H1 (cell line): ENCODE measurements around the gene THOC7. TPM values are rescaled to one million over a fixed set of nuclear protein-coding genes. Genes with fewer than 3 reads are reported as not detected.

ENCODE experiments used
- CTCF ChIA-PET: fragments of 300-600 bp; sonication (Branson Sonifier 250); formaldehyde crosslinking; loops from one replicate; lab custom pipeline; 2021; ENCODE audit not compliant: partially characterized antibody; lab: Charles Lee
- POLR2A ChIA-PET: fragments of 300-600 bp; sonication (Branson Sonifier 250); formaldehyde crosslinking; loops from one replicate; lab custom pipeline; 2021; ENCODE audit warnings: inconsistent platforms; ENCODE audit not compliant: partially characterized antibody; lab: Charles Lee
- DNase-seq, 2 experiments: peaks; one replicate each; pipeline versions ENCODE4 v3.0.0 to v3.0.0-alpha.2; 2010 to 2022; ENCODE audit warnings: low spot score in 2 of 2, low read depth in 1 of 2, mixed read lengths in 1 of 2
- FAIRE-seq: peaks from 2 replicates; lab custom pipeline; 2011; peaks lifted over from hg19 to GRCh38; lab: Jason Lieb, UNC
- H2AFZ ChIP-seq: 2 replicates; pipeline ENCODE4 v1.8.1; 2012; ENCODE audit warnings: low read length, inconsistent platforms
- H2AK5ac ChIP-seq: 2 replicates; pipeline ENCODE4 v1.6.1; 2013; ENCODE audit warnings: low read depth, low read length
- H2BK120ac ChIP-seq: replicated peaks from 2 replicates; pipeline ENCODE3; 2013; ENCODE audit warnings: low read depth, low read length, inconsistent platforms
- H2BK12ac ChIP-seq: 2 replicates; pipeline ENCODE4 v1.6.1; 2013; ENCODE audit warnings: low read depth, low read length
- H2BK15ac ChIP-seq: 2 replicates; pipeline ENCODE4 v1.6.1; 2013; ENCODE audit warnings: low read length
- H2BK20ac ChIP-seq: 2 replicates; pipeline ENCODE4 v1.6.1; 2013; ENCODE audit warnings: low read length
- H2BK5ac ChIP-seq: 2 replicates; pipeline ENCODE4 v1.6.1; 2013; ENCODE audit warnings: low read depth, low read length
- H3K14ac ChIP-seq: 2 replicates; pipeline ENCODE4 v1.6.1; 2013; ENCODE audit warnings: inconsistent platforms; ENCODE audit not compliant: insufficient read length
- H3K18ac ChIP-seq: 2 replicates; pipeline ENCODE4 v1.6.1; 2013; ENCODE audit warnings: low read length; ENCODE audit errors: extremely low read depth
- H3K23ac ChIP-seq: 2 replicates; pipeline ENCODE4 v1.6.1; 2013; ENCODE audit warnings: inconsistent platforms; ENCODE audit not compliant: insufficient read length
- H3K23me2 ChIP-seq: 2 replicates; pipeline ENCODE4 v1.6.1; 2013; ENCODE audit warnings: low read depth, low read length
- H3K27ac ChIP-seq: 2 replicates; pipeline ENCODE4 v1.6.1; 2011; ENCODE audit warnings: low read depth, low read length, inconsistent platforms
- H3K27me3 ChIP-seq, 4 experiments: replicated peaks in 1 of 4; 1 replicate in 1 of 4; 2 replicates in 3 of 4; pipeline versions ENCODE4 v1.6.1 to v1.8.1; 2011 to 2013; ENCODE audit warnings: low read length in 3 of 4, mild to moderate bottlenecking in 3 of 4, inconsistent platforms in 2 of 4, mixed read lengths in 2 of 4, moderate library complexity in 1 of 4; ENCODE audit not compliant: control insufficient read depth in 3 of 4, insufficient read depth in 3 of 4; ENCODE audit errors: extremely low read depth in 1 of 4
- H3K36me3 ChIP-seq, 4 experiments: 2 replicates each; pipeline versions ENCODE4 v1.6.1 to v1.8.1; 2011 to 2013; ENCODE audit warnings: mild to moderate bottlenecking in 4 of 4, low read length in 3 of 4, moderate library complexity in 2 of 4, control low read depth in 1 of 4, inconsistent platforms in 1 of 4; ENCODE audit not compliant: insufficient read depth in 4 of 4, control insufficient read depth in 2 of 4
- H3K4ac ChIP-seq: replicated peaks from 2 replicates; pipeline ENCODE3; 2013; ENCODE audit warnings: low read length, low read depth, mixed read lengths, inconsistent platforms; ENCODE audit not compliant: insufficient read length
- H3K4me1 ChIP-seq, 4 experiments: replicated peaks in 1 of 4; 1 replicate in 1 of 4; 2 replicates in 3 of 4; pipeline versions ENCODE4 v1.6.1 to v1.8.1; 2011 to 2013; ENCODE audit warnings: low read length in 3 of 4, inconsistent platforms in 2 of 4, mixed read lengths in 1 of 4; ENCODE audit not compliant: insufficient read depth in 4 of 4, control insufficient read depth in 3 of 4
- H3K4me2 ChIP-seq, 2 experiments: 2 replicates each; pipeline versions ENCODE4 v1.6.1 to v1.8.1; 2011 to 2013; ENCODE audit warnings: low read depth in 2 of 2, low read length in 2 of 2, control low read depth in 1 of 2, inconsistent platforms in 1 of 2, mild to moderate bottlenecking in 1 of 2; ENCODE audit not compliant: insufficient read depth in 1 of 2
- H3K4me3 ChIP-seq, 4 experiments: fragments of 200-600, 300-600 bp in 1 of 4; sonication (generic), shearing (Covaris generic), sonication (Bioruptor Twin) in 1 of 4; 2 replicates each; pipeline versions ENCODE4 v1.5.1 to v1.8.1; 2011 to 2016; ENCODE audit warnings: low read length in 4 of 4, low read depth in 3 of 4, control low read depth in 2 of 4, inconsistent platforms in 2 of 4, mild to moderate bottlenecking in 2 of 4, mixed read lengths in 1 of 4, moderate library complexity in 1 of 4; ENCODE audit not compliant: insufficient read depth in 2 of 4; ENCODE audit errors: extremely low read depth in 1 of 4
- H3K56ac ChIP-seq: replicated peaks from 2 replicates; pipeline ENCODE3; 2013; ENCODE audit warnings: low read depth, mild to moderate bottlenecking, mixed read lengths, low read length, inconsistent platforms; ENCODE audit not compliant: insufficient read length
- H3K79me1 ChIP-seq: 2 replicates; pipeline ENCODE4 v1.6.1; 2013; ENCODE audit warnings: low read depth, low read length, control low read depth
- H3K79me2 ChIP-seq, 2 experiments: 2 replicates each; pipeline versions ENCODE4 v1.6.1 to v1.8.1; 2012 to 2013; ENCODE audit warnings: low read length in 2 of 2, mild to moderate bottlenecking in 2 of 2, inconsistent platforms in 1 of 2; ENCODE audit not compliant: insufficient read depth in 2 of 2, control insufficient read depth in 1 of 2
- H3K9ac ChIP-seq, 4 experiments: replicated peaks in 1 of 4; 1 replicate in 1 of 4; 2 replicates in 3 of 4; pipeline versions ENCODE4 v1.6.1 to v1.8.1; 2011 to 2013; ENCODE audit warnings: low read depth in 3 of 4, low read length in 3 of 4, control low read depth in 2 of 4, mild to moderate bottlenecking in 2 of 4, moderate library complexity in 2 of 4, inconsistent platforms in 1 of 4; ENCODE audit errors: extremely low read depth in 1 of 4
- H3K9me3 ChIP-seq, 2 experiments: 2 replicates each; pipeline versions ENCODE4 v1.6.1 to v1.8.1; 2012 to 2013; ENCODE audit warnings: mild to moderate bottlenecking in 2 of 2, moderate library complexity in 2 of 2, control low read depth in 1 of 2, inconsistent platforms in 1 of 2, low read depth in 1 of 2, low read length in 1 of 2, mixed read lengths in 1 of 2; ENCODE audit not compliant: insufficient read depth in 2 of 2
- H4K20me1 ChIP-seq, 2 experiments: replicated peaks in 1 of 2; 2 replicates each; pipeline versions ENCODE3 to v1.8.1; 2011 to 2013; ENCODE audit warnings: inconsistent platforms in 2 of 2, low read length in 2 of 2, mild to moderate bottlenecking in 1 of 2; ENCODE audit not compliant: insufficient read depth in 2 of 2, control insufficient read depth in 1 of 2
- H4K5ac ChIP-seq: 2 replicates; pipeline ENCODE4 v1.6.1; 2013; ENCODE audit warnings: low read length, low read depth, mixed read lengths, inconsistent platforms; ENCODE audit not compliant: insufficient read length
- H4K8ac ChIP-seq: 2 replicates; pipeline ENCODE4 v1.8.0; 2013; ENCODE audit warnings: mild to moderate bottlenecking, moderate library complexity, low read length, inconsistent platforms; ENCODE audit not compliant: insufficient read depth; ENCODE audit errors: extremely low read depth
- H4K91ac ChIP-seq: replicated peaks from 2 replicates; pipeline ENCODE3; 2013; ENCODE audit warnings: low read length, mixed read lengths, inconsistent platforms; ENCODE audit not compliant: insufficient read length
- CBX8 ChIP-seq: fragments of 300-800, 300-1000 bp; sonication (generic); IDR thresholded peaks from 2 replicates; pipeline ENCODE4 v1.7.1; 2016; ENCODE audit warnings: low read depth, low read length, borderline replicate concordance
- EZH2 ChIP-seq: fragments of 200-600 bp; sonication (generic); IDR thresholded peaks from 2 replicates; pipeline ENCODE4 v1.7.1; 2012; ENCODE audit warnings: low read depth, mild to moderate bottlenecking, moderate library complexity, low read length, inconsistent platforms; ENCODE audit not compliant: severe bottlenecking
- PHF8 ChIP-seq: fragments of 200-600 bp; sonication (generic); conservative IDR thresholded peaks from 2 replicates; pipeline ENCODE4 v1.7.1; 2012; ENCODE audit warnings: low read depth, mild to moderate bottlenecking, inconsistent platforms, low read length, moderate library complexity
- TBP ChIP-seq: IDR thresholded peaks from 2 replicates; pipeline ENCODE4 v1.6.1; 2011; ENCODE audit warnings: low read depth, low read length, improper control_type of control experiment
- WGBS, 2 experiments: shearing (Covaris generic) in 1 of 2; methylation state at CpG; one replicate each; pipeline versions ENCODE4 v1.1.6 to v1.1.7; 2013 to 2015; ENCODE audit warnings: low lambda C conversion rate in 2 of 2, mixed read lengths in 2 of 2, inconsistent platforms in 1 of 2, low coverage in 1 of 2, missing lambda C conversion rate in 1 of 2; ENCODE audit not compliant: insufficient replicate concordance in 2 of 2, insufficient coverage in 1 of 2, insufficient read length in 1 of 2; ENCODE audit errors: extremely low coverage in 1 of 2, missing lambda C conversion rate in 1 of 2; 5-methylcytosine and 5-hydroxymethylcytosine counted together
- polyA plus RNA-seq, 7 experiments: library from polyadenylated mRNA; depleted of rRNA in 3 of 7; stranded (reverse) in 5 of 7; unstranded in 2 of 7; fragments of >200 nt in 5 of 7; fragments of 200-250 nt in 2 of 7; gene quantifications; 1 replicate in 5 of 7; 2 replicates in 1 of 7; 4 replicates in 1 of 7; pipeline versions ENCODE4 v1.2.1 to v1.2.3, GENCODE V29; 2011 to 2013; ENCODE audit warnings: missing spikeins in 2 of 7, mixed read lengths in 2 of 7
- total RNA-seq: library from RNA; stranded (reverse); fragmentation: NEBNext Ultra II Directional; extraction: Animal tissue kit (Norgen Biotek cat#: 25700); gene quantifications from 2 replicates; pipeline ENCODE4 v1.2.1, GENCODE V29; 2021

Gene THOC7
- total and polyA plus RNA-seq, 2 of the 8 experiments (the other 6 are each of a cell fraction or from before 2014, with no cell fraction given), result 18.7 to 74.0 TPM

DNA sequence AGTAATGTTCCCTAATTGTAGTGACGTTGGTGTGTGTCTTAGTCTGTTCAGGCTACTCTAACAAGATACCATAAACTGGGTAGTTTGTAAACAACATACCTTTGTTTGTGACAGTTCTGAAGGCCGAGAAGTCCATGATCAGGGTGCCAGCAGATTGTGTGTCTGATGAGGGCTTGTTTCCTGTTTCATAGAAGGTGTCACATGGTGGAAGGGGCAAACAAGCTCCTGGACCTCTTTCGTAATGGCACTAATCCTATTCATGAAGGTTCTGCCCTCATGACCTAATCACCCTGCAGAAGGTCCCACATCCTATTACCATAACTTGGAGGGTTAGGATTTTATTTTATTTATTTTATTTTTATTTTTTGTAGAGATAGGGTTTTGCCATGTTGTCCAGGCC lies 11.2 kb upstream of the THOC7 start:
- 83% methylated on average over 3 of the region's 3 CpGs; no CpG with 5 or more reads in 1 of the 2 experiments for WGBS, 2 experiments
- H2BK12ac ChIP-seq, result no peak overlapping the region
- ChIA-PET CTCF (interaction anchor here (1.8 to 2.2 kb wide), 2 partner anchors 15 to 21 kb away, joined by 5 read pairs; no protein-coding TSS in a partner anchor), POLR2A (interaction anchor here (0.9 kb wide), 1 partner anchor 12 kb away, joined by 3 read pairs; no protein-coding TSS in a partner anchor)
- FAIRE-seq, result no peak
- no peak overlapping the region for H3K9ac ChIP-seq
- no peaks in the 10 kb centered on the region; the same call in 1 of the 2 replicates for H3K79me1 ChIP-seq
- no peak overlapping the region for H4K91ac ChIP-seq
- H2BK20ac ChIP-seq, result no peak overlapping the region
- H4K5ac ChIP-seq, result no peak overlapping the region
- H3K23me2 ChIP-seq, result no peaks in the 10 kb centered on the region
- peaks cover 0 to 66% of the 10 kb centered on the region in 2 experiments; a peak in 2 of 4 replicates for H3K79me2 ChIP-seq
- H2AK5ac ChIP-seq, result no peak overlapping the region
- H4K20me1 ChIP-seq, result peaks cover 2 to 3% of the 10 kb centered on the region in 2 experiments
- no peaks in the 10 kb centered on the region for H3K27me3 ChIP-seq
- no peak overlapping the region for H2BK5ac ChIP-seq
- peaks cover 6 to 11% (median 9%) of the 10 kb centered on the region in 4 experiments; a peak in 6 of 7 replicates for H3K4me1 ChIP-seq
- no peak for DNase-seq
- H3K27ac ChIP-seq, result no peak overlapping the region
- H2AFZ ChIP-seq, result no peak overlapping the region
- no peaks in the 10 kb centered on the region for H3K36me3 ChIP-seq
- H3K4me3 ChIP-seq, result no peak overlapping the region
- no peak overlapping the region for H3K14ac ChIP-seq
- no peaks in the 10 kb centered on the region for H3K9me3 ChIP-seq
- H3K18ac ChIP-seq, result no peak overlapping the region
- no peak overlapping the region for H2BK120ac ChIP-seq
- no peak overlapping the region for H4K8ac ChIP-seq
- no peak overlapping the region for H3K4me2 ChIP-seq
- H3K23ac ChIP-seq, result no peak overlapping the region
- no peak overlapping the region for H2BK15ac ChIP-seq
- no peak overlapping the region for H3K56ac ChIP-seq
- H3K4ac ChIP-seq, result no peak overlapping the region
- TF ChIP-seq TBP, result no peak
- TF ChIP-seq PHF8, result no peak
- no peak for TF ChIP-seq CBX8
- no peak for TF ChIP-seq EZH2
